HEK293 (cell line): Measurements from ENCODE around the gene PFDN1.

ENCODE experiments used
- CTCF ChIA-PET: fragments of 350-600 bp; formaldehyde crosslinking; extraction: SDS; loops from one replicate; lab custom pipeline; 2021; ENCODE audit warnings: antibody characterized with exemption; lab: Yijun Ruan, JAX
- POLR2A ChIA-PET: fragments of 300-600 bp; formaldehyde crosslinking; extraction: SDS; loops from one replicate; lab custom pipeline; 2020; ENCODE audit warnings: antibody characterized with exemption, inconsistent platforms; lab: Yijun Ruan, JAX
- H3K27ac ChIP-seq: fragments of 200-500 bp; sonication (Bioruptor generic); 2 replicates; pipeline ENCODE4 v1.5.1; 2014; ENCODE audit warnings: low read depth, low read length, control low read depth, inconsistent platforms; ENCODE audit errors: extremely low read depth
- H3K36me3 ChIP-seq, 2 experiments: fragments of 200-500 bp in 1 of 2; sonication (Bioruptor generic) in 1 of 2; 1 replicate in 1 of 2; 2 replicates in 1 of 2; pipeline ENCODE4 v1.5.1; 2014 to 2017; ENCODE audit warnings: inconsistent platforms in 2 of 2, low read length in 2 of 2; ENCODE audit not compliant: control insufficient read depth in 2 of 2, insufficient read depth in 1 of 2
- H3K4me1 ChIP-seq: fragments of 200-500 bp; sonication (Bioruptor generic); 2 replicates; pipeline ENCODE4 v1.5.1; 2014; ENCODE audit warnings: mild to moderate bottlenecking, low read length, inconsistent platforms; ENCODE audit not compliant: control insufficient read depth, insufficient read depth
- H3K4me3 ChIP-seq: 2 replicates; pipeline ENCODE4 v1.5.1; 2011; ENCODE audit warnings: low read depth, mild to moderate bottlenecking, control low read depth, low read length, moderate library complexity
- H3K9me3 ChIP-seq: fragments of 200-500 bp; sonication (Bioruptor generic); 2 replicates; pipeline ENCODE4 v1.5.1; 2014; ENCODE audit warnings: low read depth, low read length, inconsistent platforms; ENCODE audit not compliant: control insufficient read depth, insufficient read depth
- IKZF3 ChIP-seq: fragments of 450-650 bp; IDR thresholded peaks from 2 replicates; pipeline ENCODE4 v1.5.0; 2018; ENCODE audit warnings: missing biosample characterization, mild to moderate bottlenecking, missing genetic modification characterization, moderate library complexity
- INSM2 ChIP-seq: fragments of 450-650 bp; formaldehyde crosslinking; IDR thresholded peaks from 2 replicates; pipeline ENCODE4 v1.5.1; 2016; ENCODE audit warnings: missing biosample characterization, missing genetic modification characterization
- KLF1 ChIP-seq: fragments of 450-650 bp; formaldehyde crosslinking; IDR thresholded peaks from 2 replicates; pipeline ENCODE4 v1.5.1; 2016; ENCODE audit warnings: missing biosample characterization, missing genetic modification characterization
- KLF16 ChIP-seq: fragments of 450-650 bp; formaldehyde crosslinking; IDR thresholded peaks from 2 replicates; pipeline ENCODE4 v1.5.1; 2017; ENCODE audit warnings: missing biosample characterization, missing genetic modification characterization
- KLF7 ChIP-seq: fragments of 450-650 bp; formaldehyde crosslinking; IDR thresholded peaks from 2 replicates; pipeline ENCODE4 v1.5.1; 2016; ENCODE audit warnings: missing biosample characterization, missing genetic modification characterization, borderline replicate concordance
- KLF8 ChIP-seq: fragments of 450-650 bp; formaldehyde crosslinking; IDR thresholded peaks from 2 replicates; pipeline ENCODE4 v1.5.1; 2016; ENCODE audit warnings: missing biosample characterization, missing genetic modification characterization
- MYNN ChIP-seq: fragments of 450-650 bp; formaldehyde crosslinking; IDR thresholded peaks from 2 replicates; pipeline ENCODE4 v1.5.1; 2016; ENCODE audit warnings: missing biosample characterization, missing genetic modification characterization, borderline replicate concordance
- PRDM4 ChIP-seq: fragments of 450-650 bp; formaldehyde crosslinking; IDR thresholded peaks from 2 replicates; pipeline ENCODE4 v1.5.1; 2017; ENCODE audit warnings: missing biosample characterization, missing genetic modification characterization
- ZBTB49 ChIP-seq: fragments of 450-650 bp; formaldehyde crosslinking; IDR thresholded peaks from 2 replicates; pipeline ENCODE4 v1.5.1; 2016; ENCODE audit warnings: missing biosample characterization, missing genetic modification characterization, low read depth
- ZFP37 ChIP-seq: fragments of 450-650 bp; formaldehyde crosslinking; IDR thresholded peaks from 2 replicates; pipeline ENCODE4 v1.5.1; 2016; ENCODE audit warnings: missing biosample characterization, missing genetic modification characterization
- ZNF2 ChIP-seq: fragments of 450-650 bp; formaldehyde crosslinking; IDR thresholded peaks from 2 replicates; pipeline ENCODE4 v1.5.1; 2016; ENCODE audit warnings: missing biosample characterization, missing genetic modification characterization
- ZNF266 ChIP-seq: fragments of 450-650 bp; formaldehyde crosslinking; IDR thresholded peaks from 2 replicates; pipeline ENCODE4 v1.5.1; 2016; ENCODE audit warnings: missing biosample characterization, missing genetic modification characterization, low read depth
- ZNF354C ChIP-seq: fragments of 450-650 bp; formaldehyde crosslinking; IDR thresholded peaks from 2 replicates; pipeline ENCODE4 v1.5.1; 2016; ENCODE audit warnings: missing biosample characterization, missing genetic modification characterization, low read depth, borderline replicate concordance
- ZNF394 ChIP-seq: fragments of 450-650 bp; formaldehyde crosslinking; IDR thresholded peaks from 2 replicates; pipeline ENCODE4 v1.5.1; 2016; ENCODE audit warnings: missing biosample characterization, missing genetic modification characterization, mild to moderate bottlenecking, moderate library complexity, borderline replicate concordance
- ZNF423 ChIP-seq: fragments of 450-650 bp; formaldehyde crosslinking; IDR thresholded peaks from 2 replicates; pipeline ENCODE4 v1.5.1; 2016; ENCODE audit warnings: missing biosample characterization, missing genetic modification characterization
- ZNF621 ChIP-seq: fragments of 450-650 bp; formaldehyde crosslinking; IDR thresholded peaks from 2 replicates; pipeline ENCODE4 v1.5.1; 2017; ENCODE audit warnings: missing biosample characterization, missing genetic modification characterization
- ZNF623 ChIP-seq: fragments of 450-650 bp; formaldehyde crosslinking; IDR thresholded peaks from 2 replicates; pipeline ENCODE4 v1.5.1; 2016; ENCODE audit warnings: missing biosample characterization, missing genetic modification characterization
- ZNF654 ChIP-seq: fragments of 450-650 bp; formaldehyde crosslinking; IDR thresholded peaks from 2 replicates; pipeline ENCODE4 v1.5.1; 2016; ENCODE audit warnings: low read depth, missing biosample characterization, missing genetic modification characterization
- ZNF692 ChIP-seq: fragments of 450-650 bp; formaldehyde crosslinking; IDR thresholded peaks from 2 replicates; pipeline ENCODE4 v1.5.1; 2016; ENCODE audit warnings: missing biosample characterization, missing genetic modification characterization
- ZNF777 ChIP-seq: fragments of 450-650 bp; formaldehyde crosslinking; IDR thresholded peaks from 2 replicates; pipeline ENCODE4 v1.5.1; 2017; ENCODE audit warnings: missing biosample characterization, missing genetic modification characterization, borderline replicate concordance
- ZNF791 ChIP-seq: fragments of 450-650 bp; formaldehyde crosslinking; IDR thresholded peaks from 2 replicates; pipeline ENCODE4 v1.5.1; 2016; ENCODE audit warnings: missing biosample characterization, missing genetic modification characterization
- ZNF843 ChIP-seq: fragments of 450-650 bp; formaldehyde crosslinking; IDR thresholded peaks from 2 replicates; pipeline ENCODE4 v1.5.1; 2016; ENCODE audit warnings: missing biosample characterization, missing genetic modification characterization
- ZSCAN30 ChIP-seq: fragments of 450-650 bp; IDR thresholded peaks from 2 replicates; pipeline ENCODE4 v1.5.1; 2018; ENCODE audit warnings: missing biosample characterization, mild to moderate bottlenecking, missing genetic modification characterization, moderate library complexity
- TF ChIP-seq, protein P1 (sequence below): fragments of 450-650 bp; formaldehyde crosslinking; IDR thresholded peaks from 2 replicates; pipeline ENCODE4 v1.5.1; 2016; ENCODE audit warnings: missing biosample characterization, missing genetic modification characterization
- TF ChIP-seq, protein P2 (sequence below): fragments of 450-650 bp; formaldehyde crosslinking; IDR thresholded peaks from 2 replicates; pipeline ENCODE4 v1.5.1; 2016; ENCODE audit warnings: missing biosample characterization, missing genetic modification characterization

Gene PFDN1

DNA sequence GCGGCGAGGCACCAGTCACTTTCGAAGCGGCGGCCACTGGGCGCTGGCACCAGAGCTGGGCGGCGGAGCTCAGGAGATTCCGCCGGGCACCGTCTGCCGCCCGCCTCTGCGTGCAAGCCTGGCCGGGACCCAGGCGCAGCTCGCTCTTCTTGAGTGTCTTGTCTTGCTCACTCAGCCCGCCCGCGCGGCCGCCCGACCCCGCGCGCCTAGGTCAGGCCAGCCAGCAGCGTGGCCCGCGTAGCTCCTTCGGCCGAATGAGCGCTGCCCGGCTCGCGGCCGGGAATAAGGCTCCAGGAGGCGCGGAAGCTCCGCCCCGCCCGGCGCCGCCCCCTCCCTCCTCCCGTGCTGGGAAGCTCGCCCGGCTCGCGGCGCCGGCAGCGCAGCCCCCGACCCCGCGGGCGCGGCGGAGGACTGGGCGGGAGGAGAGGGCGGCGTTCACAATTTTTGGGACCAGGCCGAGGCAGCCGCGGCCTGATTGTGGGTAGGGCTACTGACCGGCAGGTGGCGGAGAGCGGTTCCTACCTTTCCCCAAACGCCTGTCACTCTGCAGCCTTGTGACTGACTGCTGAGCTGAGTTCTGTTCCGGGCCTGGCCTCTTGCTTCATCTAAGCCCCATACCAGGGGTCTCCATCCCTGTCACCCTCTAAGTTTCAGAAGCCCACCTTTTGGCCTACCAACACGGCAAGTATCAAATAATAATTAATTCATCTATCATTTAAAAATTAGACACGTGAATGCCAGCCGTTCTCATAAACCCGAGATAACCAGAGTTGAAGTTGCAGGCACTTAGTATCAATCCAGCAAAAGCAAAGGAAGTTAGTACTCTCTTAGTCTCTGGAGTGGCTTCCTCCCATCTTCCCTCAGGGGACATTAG is 43.7 kb upstream of the PFDN1 start, which contains the start of gene HBEGF (continued):
- no peak for TF ChIP-seq ZNF791 (tag by site-specific recombination)
- TF ChIP-seq KLF7 (tag by site-specific recombination), result 0 out of 2 replicates have a peak, but pooled peaks have one; percentile 29
- no peak for TF ChIP-seq ZNF354C
- TF ChIP-seq ZNF423, result no peak
- peak; percentile 89 for TF ChIP-seq ZSCAN30
- TF ChIP-seq IKZF3 (tag by site-specific recombination), result no peak; the same call in 1 of the 2 replicates
- TF ChIP-seq, protein P1, sequence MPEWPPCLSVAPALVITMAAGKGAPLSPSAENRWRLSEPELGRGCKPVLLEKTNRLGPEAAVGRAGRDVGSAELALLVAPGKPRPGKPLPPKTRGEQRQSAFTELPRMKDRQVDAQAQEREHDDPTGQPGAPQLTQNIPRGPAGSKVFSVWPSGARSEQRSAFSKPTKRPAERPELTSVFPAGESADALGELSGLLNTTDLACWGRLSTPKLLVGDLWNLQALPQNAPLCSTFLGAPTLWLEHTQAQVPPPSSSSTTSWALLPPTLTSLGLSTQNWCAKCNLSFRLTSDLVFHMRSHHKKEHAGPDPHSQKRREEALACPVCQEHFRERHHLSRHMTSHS (tag by site-specific recombination), result no peak
- TF ChIP-seq PRDM4 (tag by site-specific recombination), result no peak
- peak; percentile 23; the same call in 1 of the 2 replicates for TF ChIP-seq INSM2
- TF ChIP-seq ZNF843 (tag by site-specific recombination), result peak; percentile 56; the same call in 1 of the 2 replicates
- no peak for TF ChIP-seq ZNF621 (tag by site-specific recombination)
- TF ChIP-seq KLF8 (tag by site-specific recombination), result peak; percentile 54; the same call in 1 of the 2 replicates
- 0 out of 2 replicates have a peak, but pooled peaks have one; percentile 18 for TF ChIP-seq ZNF623 (tag by site-specific recombination)
- TF ChIP-seq ZNF2, result peak; percentile 77; the same call in 1 of the 2 replicates
- no peak for TF ChIP-seq ZNF266
- peak; percentile 38; the same call in 1 of the 2 replicates for TF ChIP-seq ZNF394 (tag by site-specific recombination)

- ChIA-PET CTCF (interaction anchor here (0.6 to 17.1 kb wide), 29 partner anchors 9 to 312 kb away, joined by 3 to 660 read pairs (median 4); partner anchors contain the start of genes PFDN1 and SLC4A9), POLR2A (interaction anchor here (0.7 to 4.2 kb wide), 48 partner anchors 8 to 380 kb away, joined by 3 to 130 read pairs (median 6); partner anchors contain the start of genes ANKHD1, CYSTM1, IK and NDUFA2)
- Histone ChIP-seq H3K9me3 (no peaks in the 10 kb centered on the region), H3K4me3 (peak overlapping the region; percentile 68), H3K27ac (peak overlapping the region; percentile 51; the same call in 1 of the 2 replicates), H3K36me3 (peaks cover 0 to 19% of the 10 kb centered on the region in 2 experiments; a peak in 1 of 3 replicates), H3K4me1 (no peaks in the 10 kb centered on the region)
- TF ChIP-seq ZNF692 (tag by site-specific recombination) (peak; percentile 81; the same call in 1 of the 2 replicates), ZBTB49 (tag by site-specific recombination) (no peak), MYNN (tag by site-specific recombination) (peak; percentile 21; the same call in 1 of the 2 replicates), KLF1 (0 out of 2 replicates have a peak, but pooled peaks have one; percentile 27), KLF16 (tag by site-specific recombination) (peak; percentile 67; the same call in 1 of the 2 replicates), ZFP37 (tag by site-specific recombination) (0 out of 2 replicates have a peak, but pooled peaks have one; percentile 23), ZNF777 (tag by site-specific recombination) (peak; percentile 66; the same call in 1 of the 2 replicates), ZNF654 (tag by site-specific recombination) (peak; percentile 5)
- TF ChIP-seq, protein P2, sequence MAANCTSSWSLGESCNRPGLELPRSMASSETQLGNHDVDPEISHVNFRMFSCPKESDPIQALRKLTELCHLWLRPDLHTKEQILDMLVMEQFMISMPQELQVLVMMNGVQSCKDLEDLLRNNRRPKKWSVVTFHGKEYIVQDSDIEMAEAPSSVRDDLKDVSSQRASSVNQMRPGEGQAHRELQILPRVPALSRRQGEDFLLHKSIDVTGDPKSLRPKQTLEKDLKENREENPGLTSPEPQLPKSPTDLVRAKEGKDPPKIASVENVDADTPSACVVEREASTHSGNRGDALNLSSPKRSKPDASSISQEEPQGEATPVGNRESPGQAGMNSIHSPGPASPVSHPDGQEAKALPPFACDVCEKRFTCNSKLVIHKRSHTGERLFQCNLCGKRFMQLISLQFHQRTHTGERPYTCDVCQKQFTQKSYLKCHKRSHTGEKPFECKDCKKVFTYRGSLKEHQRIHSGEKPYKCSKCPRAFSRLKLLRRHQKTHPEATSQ, result 0 out of 2 replicates have a peak, but pooled peaks have one; percentile 34
These were observed 43.0 kb upstream of the PFDN1 start for GRCh38 chr5:140345919-140346347.
